Measurements from ENCODE around the gene PRRC2A.
A peak's percentile ranks its signal among the peaks of the same experiment; 100 is the strongest.

The PRRC2A gene

DNA sequence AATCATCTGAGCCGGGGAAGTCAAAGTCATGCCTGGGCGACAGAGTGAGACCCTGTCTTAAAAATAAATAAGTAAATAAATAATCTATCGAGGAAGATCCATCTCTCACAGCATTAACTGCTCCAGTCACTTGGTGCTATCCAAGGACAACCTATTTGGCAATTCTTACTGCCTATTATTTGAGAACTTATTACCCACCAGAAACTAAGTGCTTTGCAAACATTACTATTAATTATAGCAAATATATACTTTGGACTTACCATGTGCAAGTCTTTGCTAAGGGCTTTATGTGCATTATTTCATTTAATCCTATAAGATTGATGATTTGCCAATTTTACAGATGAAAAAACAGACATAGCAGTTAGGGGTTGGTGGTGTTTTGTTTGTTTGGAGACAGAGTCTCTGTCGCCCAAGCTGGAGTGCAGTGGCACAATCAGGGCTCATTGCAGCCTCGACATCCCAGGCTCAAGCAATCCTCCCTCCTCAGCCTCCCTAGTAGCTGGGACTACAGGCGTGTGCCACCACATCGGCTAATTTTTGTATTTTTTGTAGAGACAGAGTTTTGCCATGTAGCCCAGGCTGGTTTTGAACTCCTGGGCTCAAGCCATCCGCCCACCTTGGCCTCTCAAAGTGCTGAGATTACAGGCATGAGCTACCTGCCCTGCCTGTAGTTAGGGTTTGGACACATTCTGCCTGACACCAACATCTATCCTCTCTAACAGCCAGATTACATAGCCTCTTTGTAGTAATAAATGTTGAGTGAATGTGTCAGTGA lies 34.2 kb downstream of the PRRC2A start:
- no peak for DNase-seq

DNA sequence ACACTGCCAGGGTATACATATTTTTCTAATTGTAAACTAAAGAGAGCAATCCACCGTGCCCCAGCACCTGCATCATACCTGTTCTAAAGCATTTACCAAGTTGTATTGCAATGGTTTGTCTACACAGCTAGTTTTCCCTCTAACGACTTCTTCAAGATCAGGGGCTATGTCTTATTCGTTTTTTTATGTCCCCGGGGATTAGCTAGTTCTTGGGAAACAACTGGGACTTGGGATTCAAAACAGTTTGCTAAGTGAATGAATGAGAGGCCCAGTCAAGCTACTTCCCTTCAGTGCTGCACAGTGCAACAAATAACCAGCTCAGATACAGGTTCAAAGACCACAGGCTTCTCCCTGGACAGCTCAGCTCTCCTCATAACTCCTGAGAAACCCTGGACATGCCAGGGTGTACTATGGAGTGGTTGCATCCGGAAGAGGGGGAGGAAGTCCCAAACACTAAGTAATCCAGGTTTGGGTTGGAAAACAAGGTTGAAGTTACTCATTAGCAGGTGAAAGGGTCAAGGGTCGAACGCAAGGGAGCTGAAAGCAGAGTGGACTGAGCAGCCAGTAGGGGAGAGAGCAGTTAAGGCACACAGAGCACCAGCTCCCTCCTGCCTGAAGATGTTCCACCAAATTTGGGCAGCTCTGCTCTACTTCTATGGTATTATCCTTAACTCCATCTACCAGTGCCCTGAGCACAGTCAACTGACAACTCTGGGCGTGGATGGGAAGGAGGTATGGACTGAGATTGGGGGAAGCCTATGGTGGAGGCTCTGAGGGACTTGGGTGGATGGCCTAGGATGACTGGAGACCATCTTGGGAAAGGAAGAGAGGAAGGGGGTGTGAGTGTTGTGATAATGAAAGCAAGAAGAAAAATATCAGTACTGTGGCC lies 35.1 kb downstream of the PRRC2A start, which contains the start of gene APOM:
Gene APOM, plus strand, starts transcription at position 546 of the 889 bp plus-strand sequence. Its CDS starts 73 bp downstream, at position 619.
- no peak for DNase-seq

DNA sequence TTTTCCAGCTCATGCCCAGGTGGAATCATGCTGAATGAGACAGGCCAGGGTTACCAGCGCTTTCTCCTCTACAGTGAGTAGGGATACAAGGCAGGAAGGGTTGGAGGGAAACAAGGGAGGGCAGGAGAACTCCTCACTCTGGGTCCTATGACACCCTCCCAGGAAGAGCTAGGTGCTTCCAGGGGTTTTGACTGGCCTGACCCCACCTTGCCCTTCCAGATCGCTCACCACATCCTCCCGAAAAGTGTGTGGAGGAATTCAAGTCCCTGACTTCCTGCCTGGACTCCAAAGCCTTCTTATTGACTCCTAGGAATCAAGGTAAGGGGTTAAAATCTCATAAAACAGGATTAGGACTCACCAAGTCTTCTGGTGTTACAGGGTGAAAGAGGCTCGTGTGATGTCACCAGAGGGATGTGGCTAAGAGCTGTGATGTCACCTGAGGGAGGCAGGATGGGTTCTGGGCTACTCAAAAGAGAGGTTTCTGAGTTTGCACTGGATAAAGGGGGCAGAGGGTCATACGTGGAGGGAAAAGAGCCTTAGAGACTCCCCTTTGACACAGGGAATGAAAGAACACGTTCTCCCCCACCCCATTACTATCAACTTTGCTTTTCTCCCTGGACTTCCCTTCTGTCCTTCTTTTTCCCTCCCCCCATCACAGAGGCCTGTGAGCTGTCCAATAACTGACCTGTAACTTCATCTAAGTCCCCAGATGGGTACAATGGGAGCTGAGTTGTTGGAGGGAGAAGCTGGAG lies 37.1 kb downstream of the PRRC2A start:
- DNase-seq: peak; percentile 23

DNA sequence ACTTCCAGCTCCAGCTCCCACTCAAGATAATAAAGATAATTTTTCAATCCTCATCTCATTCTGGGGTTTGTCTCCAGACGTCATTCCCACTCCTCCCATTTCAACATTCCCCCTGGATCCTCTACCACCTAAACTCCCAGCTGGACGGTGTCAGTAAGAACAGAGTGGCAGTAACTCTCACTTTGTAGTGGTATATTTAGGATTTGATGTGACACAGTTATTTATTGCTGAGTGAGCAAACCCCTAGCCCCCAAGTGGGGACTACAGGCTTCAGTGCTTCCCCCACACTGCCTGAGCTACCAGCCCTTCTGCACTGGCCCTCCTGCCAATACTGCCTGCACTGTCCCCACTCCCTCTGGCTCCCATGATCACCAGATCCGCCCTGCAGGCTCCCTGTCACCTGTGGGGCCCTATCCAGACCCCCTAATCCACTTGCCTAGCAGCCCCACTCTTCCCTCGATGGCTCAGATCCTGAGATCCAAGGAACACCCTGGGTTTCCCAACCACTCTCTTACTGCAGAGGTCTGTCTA lies 37.7 kb downstream of the PRRC2A start:
- DNase-seq: no peak

DNA sequence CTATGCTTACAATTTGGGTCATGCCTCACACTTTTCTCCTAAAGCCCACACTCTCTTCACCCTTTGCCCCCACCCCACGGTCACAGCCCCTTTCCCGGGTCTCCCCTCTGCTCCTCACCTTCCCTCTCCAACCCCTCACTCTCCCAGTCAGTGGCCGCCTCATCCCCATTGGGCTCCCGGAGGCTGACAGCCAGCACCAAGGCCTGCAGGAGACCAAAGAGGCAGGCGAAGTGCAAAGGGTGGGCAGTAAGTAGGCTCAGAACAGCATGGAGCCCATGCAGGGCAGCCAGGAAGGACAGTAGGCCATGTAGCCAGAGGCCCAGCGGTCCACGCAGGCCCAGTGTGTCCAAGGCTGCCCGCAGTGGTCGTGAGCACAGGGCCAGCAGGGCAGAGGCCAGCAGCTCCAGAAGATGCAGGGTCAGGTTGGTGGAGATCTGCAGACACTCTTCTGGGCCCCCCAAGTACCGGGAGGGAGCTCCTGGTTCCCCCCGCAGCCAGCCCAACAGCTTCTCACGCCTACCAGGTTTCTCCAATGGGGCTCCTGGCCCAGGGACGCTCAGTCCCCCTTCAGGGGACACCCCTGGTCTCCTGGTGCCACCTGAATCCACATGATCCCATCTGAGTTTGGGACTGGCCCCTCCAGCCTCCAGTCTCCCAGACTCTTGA lies 38.6 kb downstream of the PRRC2A start:
- DNase-seq: no peak

DNA sequence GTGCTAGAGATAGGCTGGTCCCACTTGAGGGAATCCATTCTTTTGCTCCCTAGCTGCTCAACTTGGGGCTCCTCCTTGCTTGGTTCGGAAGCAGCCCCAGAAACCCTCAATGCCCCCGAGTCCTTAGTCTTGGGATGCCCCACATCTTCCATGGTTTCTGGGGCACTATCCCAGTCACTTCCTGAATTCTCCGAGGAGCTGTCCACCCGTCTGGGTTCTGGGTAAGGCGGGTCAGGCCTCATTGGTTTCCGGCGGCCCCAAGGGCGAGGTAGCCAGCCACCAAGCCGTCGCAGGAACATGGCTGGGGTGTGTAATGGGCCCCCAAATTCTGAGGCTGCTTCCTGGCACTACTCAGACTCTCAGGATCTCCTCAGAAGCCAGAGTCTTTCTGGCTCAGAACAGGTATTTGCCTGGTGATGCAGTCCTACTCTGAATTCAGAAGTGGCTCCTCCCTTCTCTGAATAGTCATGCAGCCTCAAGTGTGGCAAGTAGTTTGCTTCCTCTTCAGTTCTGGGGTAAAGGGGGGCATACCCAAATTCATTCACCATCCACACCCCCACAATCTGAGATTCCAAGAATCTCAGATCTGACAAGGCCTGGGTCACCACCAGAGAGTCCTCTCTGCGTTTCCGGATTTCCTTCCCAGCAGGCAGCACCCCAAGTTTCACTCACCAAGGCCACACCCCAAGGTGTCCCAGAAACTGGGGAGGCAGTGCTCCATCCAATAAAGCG lies 39.3 kb downstream of the PRRC2A start:
- peak; percentile 51 for DNase-seq

DNA sequence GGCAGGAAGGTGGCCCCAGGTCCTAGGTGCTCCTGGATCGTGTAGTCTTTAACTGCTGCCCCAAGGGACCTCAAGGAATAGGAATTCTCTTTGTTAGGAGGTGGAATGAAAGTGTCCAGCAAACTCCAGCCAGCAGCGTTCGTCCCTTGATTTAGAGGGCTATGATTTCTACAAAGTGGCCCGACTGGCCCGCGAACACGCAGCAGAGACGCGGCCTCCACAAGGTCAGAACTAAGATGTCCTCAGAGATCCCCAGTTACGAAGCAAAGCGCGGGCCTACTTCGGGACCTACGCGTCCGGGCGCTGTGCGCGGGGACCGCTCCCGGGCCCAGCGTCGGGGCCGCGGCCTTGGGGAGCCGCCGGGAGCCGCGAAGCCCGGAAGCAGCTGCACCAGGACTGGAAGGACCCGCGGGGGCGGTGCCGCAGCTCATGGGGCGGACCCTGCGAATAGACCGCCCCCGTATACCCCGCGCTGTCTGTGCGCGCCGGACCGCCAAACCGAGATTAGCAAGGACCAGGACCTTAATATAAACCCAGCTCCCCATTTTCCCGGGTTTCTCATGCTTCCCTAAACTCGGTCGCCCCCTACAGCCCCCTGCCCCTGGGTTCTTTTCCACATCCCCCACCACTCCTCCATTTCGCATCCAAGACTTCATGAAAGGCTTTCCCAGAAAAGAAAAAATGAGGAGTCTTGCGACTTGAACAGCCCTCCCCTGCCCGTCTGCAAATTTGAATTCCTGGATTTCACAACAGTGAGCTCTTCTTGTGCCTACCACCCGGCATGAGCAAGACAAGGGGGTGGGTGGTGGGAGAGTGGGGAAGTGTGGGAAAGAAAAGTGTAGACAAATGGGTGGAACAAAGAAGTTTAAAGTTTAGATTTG lies 40.1 kb downstream of the PRRC2A start, which contains the start of gene C6orf47:
Gene C6orf47, minus strand, starts transcription at position 398 of the 881 bp plus-strand sequence. CDS start 831 bp downstream, outside the sequence.
- peak; percentile 86 for DNase-seq

DNA sequence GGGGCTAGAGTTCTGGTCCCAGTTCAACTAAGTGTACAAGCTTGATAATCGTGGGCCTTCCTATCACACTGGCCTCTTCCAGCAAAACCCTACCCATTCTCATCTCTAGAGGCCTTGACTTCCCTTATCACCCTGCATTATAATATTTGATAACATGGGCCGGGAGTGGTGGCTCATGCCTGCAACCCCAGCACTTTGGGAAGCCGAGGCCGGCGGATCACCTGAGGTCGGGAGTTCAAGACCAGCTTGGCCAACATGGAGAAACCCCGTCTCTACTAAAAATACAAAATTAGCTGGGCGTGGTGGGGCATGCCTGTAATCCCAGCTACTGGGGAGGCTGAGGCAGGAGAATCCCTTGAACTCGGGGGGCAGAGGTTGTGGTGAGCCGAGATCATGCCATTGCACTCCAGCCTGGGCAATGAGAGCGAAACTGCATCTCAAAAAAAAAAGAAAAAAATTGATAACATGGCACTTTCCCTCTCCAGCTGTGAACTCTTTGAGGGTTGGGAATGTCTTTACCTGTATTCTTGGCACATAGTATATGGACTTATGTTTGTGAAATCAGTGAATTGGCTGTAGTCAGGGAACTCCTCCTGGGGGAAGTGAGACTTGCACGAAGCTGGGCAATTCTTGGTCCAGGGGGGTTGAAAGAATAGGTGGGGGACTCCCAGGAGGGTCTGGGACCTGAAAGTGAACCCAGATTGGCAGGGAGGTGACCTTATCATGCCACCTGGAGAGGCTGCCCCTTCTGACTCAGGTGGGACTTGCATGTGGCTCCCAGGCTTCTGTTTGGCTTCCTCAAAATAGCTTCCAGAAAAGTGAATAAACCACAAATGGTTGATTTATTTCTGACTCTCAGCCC lies 41.0 kb downstream of the PRRC2A start:
- no peak for DNase-seq

DNA sequence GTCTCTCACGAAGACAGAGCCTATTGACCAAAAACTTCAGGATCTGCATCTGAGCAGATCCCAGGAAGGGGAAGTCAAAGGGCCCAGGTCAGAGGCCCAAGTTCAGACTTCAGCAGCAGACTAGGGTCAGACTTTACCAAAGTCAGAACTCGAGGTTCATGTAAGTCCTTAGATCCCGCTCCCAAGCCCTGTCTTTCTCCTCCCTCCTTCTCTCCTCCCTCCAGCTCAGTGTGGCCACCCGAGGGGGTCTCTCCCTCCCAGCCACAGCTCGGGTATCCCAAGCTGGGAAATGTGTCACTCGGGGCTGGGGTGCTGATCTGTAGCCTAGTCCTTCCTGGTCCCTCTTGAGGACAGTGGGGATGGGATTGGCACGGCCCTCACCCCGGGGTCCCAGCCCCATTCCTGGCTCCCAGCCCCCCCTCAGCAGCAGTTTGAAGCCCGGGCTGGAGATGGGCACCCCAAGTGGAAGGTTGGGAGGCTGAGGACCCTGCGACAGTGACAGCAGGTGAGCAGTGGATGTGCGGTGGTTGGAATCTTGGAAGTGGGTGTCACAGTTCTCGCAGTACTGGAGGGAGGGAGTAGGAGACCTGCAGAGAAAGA lies 41.7 kb downstream of the PRRC2A start:
- DNase-seq: no peak

DNA sequence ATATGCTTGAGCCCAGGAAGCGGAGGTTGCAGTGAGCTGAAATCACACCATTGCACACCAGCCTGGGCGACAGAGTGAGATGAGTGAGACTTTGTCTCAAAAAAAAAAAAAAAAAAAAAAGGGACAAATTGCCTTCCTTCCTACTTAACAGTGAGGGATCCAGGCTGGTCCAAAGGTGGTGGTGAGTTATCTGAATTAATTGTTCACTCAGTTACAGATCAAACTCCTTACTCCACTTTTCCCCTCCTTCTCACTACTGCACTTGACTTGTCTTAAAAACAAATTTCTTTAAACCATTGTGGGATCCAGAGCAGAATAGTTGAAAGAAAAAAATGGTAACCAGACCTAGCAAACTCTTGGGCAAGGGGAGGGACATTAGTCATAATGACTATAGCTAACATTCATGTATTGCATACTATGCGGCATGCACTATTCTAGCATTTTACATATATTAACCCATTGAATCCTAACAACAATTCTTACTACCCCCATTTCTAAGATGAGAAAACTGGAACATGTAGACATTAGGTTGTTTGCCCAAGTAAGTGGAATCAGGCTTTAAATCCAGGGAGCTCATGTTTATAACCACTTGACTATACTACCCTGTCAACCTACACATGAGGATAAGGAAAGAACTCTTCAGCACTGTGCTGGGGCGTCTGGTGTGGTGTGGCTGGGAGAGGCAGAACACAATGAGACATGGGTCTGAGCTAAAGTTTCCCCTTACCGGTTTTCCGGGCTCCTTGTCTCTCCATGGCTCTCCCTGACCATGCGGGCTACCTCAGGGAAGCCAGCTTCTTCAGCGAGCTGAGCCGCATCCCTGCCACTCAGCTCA lies 42.8 kb downstream of the PRRC2A start:
- DNase-seq: peak; percentile 74

DNA sequence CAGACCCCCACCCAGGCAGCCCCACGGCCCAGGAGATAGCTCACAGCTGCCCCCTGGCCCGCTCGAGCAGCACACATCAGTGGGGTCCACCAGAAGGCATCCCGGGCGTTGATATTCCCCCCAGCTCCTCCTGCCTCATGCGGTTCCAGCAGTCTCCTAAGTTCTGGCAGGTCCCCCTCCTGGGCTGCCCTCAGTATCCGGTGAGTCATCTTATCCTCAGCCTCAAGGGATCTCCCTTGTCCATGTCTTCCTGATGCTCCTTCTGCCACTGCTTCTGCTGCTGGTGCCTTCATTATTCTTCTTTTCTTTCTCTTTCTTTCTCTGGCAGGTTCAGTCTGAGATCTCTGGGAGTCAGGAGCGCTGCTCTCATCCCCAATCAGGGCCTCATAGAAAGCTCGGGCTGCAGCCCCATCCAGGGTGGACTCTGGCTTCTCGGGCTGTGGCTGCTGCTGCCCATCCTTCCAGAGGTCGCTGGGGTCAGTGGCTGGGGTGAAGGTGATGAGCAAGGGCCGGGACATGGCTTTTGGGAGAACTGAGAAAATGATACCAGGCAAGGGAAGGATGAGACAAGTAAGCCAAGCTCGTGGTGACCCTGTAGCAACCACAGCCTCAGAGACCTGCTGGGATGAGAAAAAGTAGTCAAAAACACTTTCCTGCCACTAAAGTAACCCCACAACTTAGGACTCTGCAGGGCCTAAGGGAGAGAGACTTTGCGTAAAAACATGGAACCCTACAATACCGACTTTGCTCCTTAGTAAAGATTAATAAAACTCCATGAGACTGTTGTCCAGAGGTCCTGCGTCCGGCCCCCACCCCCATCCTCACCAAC lies 43.7 kb downstream of the PRRC2A start:
- no peak for DNase-seq

DNA sequence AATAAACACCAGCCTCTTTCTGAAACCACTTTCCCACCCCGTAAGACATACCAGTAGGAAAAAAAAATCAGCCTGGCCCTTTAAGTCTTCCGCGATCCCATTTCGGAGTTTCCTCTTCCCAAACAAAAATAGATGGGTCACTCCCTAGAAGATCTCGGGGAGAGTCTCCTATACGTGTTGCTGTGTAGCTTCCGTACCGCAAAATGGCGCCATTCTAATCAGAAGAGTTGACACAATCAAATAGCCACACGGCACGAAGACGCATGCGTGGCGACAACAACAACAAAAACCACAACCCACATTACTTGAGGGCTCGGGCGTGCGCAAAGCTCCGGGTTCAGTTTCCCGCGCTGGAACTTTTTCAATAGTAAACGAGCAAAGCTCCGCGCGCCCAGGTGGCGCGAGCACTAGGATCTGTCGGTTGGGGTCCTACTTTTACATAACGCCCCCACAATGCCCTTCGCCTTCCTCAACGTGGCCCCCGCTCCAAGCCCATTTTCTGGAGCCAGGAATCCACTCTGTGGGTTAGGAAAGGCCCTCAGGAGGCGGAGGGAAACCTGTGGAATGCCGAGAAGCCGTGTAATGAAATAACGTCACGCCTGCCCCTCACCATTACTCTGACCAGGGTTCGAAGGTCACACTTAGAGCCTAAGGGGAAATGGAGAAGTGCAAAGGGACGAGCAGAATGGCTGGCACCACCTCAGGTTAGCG lies 44.4 kb downstream of the PRRC2A start, which contains the start of gene GPANK1:
Gene GPANK1, minus strand, starts transcription at position 208 of the 711 bp plus-strand sequence. CDS start 519 bp downstream, outside the sequence.
- DNase-seq: peak; percentile 97

DNA sequence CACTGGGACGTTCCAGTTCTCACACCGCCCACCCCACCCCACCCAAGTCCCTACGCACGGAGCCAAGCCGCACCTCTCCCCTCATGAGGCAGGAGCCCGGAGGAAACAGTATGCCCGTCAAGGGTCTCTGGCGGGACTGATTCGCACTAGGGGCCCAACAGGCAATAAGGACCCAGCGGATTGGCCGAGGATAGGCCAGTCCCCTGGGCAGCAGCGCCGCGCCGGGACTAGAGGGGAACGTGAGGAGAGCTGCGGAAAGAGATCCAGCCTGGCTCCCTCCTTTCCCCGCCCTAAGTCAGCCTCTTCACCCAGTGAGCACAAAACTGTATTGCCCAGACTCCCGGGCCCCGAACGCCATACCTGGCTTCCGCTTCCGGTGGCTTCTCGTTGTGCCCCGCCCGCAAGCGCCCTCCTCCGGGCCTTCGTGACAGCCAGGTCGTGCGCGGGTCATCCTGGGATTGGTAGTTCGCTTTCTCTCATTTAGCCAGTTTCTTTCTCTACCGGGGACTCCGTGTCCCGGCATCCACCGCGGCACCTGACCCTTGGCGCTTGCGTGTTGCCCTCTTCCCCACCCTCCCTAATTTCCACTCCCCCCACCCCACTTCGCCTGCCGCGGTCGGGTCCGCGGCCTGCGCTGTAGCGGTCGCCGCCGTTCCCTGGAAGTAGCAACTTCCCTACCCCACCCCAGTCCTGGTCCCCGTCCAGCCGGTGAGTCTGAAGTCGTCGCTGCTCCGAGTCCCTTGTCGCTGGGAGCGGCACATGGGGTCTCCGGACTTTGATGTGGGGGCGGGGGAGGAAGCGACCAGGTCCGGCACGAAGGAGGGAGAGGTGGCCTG lies 45.2 kb downstream of the PRRC2A start, which contains the start of gene CSNK2B:
Gene CSNK2B, plus strand, starts transcription at position 580 of the 836 bp plus-strand sequence. CDS start 752 bp downstream, outside the sequence.
- DNase-seq: peak; percentile 98

DNA sequence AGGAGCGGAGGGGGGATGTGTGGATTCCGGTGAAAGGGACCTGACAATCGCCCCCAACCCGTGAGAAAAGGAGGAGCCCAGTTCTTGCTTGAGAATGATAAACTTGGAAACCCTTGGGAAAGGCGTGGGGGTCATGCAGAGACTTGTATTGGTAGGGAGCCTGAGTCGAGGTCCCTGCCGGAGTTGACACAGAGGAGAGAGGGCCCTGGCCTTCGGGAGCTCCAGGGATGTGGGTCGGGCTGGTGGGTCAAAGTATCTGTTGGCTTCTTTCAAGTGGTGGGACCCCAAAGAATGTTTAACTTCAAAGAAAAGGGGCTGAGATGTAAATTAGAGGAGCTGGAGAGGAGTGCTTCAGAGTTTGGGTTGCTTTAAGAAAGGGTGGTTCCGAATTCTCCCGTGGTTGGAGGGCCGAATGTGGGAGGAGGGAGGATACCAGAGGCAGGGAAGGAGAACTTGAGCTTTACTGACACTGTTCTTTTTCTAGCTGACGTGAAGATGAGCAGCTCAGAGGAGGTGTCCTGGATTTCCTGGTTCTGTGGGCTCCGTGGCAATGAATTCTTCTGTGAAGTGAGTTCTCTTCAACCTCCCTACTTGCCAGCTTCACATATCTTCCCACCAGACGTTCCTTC lies 45.9 kb downstream of the PRRC2A start:
- DNase-seq: peak; percentile 72
